Type B pancreatic cell (in vitro differentiated cells): ENCODE data around the gene GALC. TPM values are rescaled to one million over a fixed set of nuclear protein-coding genes. Genes with fewer than 3 reads are reported as not detected.

Experiments used
- DNase-seq: peaks from one replicate; pipeline ENCODE4 v3.0.0; 2021; ENCODE audit warnings: mixed read lengths; ENCODE audit not compliant: unreplicated experiment; ENCODE audit errors: extremely low spot score
- H3K27ac Mint-ChIP-seq: 2 replicates; pipeline ENCODE4 v1.8.0; 2021; ENCODE audit warnings: mild to moderate bottlenecking, mixed read lengths
- H3K27me3 Mint-ChIP-seq: 2 replicates; pipeline ENCODE4 v1.8.0; 2021; ENCODE audit warnings: mixed read lengths
- H3K36me3 Mint-ChIP-seq: 2 replicates; pipeline ENCODE4 v1.8.0; 2021; ENCODE audit warnings: mixed read lengths
- H3K4me1 Mint-ChIP-seq: one replicate; pipeline ENCODE4 v1.8.0; 2021; ENCODE audit warnings: mixed read lengths; ENCODE audit not compliant: unreplicated experiment
- H3K4me3 Mint-ChIP-seq: 2 replicates; pipeline ENCODE4 v1.8.0; 2021; ENCODE audit warnings: mild to moderate bottlenecking, mixed read lengths
- H3K9me3 Mint-ChIP-seq: 2 replicates; pipeline ENCODE4 v1.8.0; 2021; ENCODE audit warnings: mixed read lengths
- total RNA-seq: library from RNA; stranded (reverse); gene quantifications from 2 replicates; pipeline ENCODE4 v1.2.1, GENCODE V29; 2021; ENCODE audit warnings: low replicate concordance
- TF ChIP-seq, protein P1 (sequence below): fragments of 200-600 bp; sonication (generic); conservative IDR thresholded peaks from 2 replicates; pipeline ENCODE4 v1.5.0; 2021; ENCODE audit warnings: antibody characterized with exemption, mild to moderate bottlenecking

GALC gene
- total RNA-seq, 1 donor from 2014 or later, result 18.5 TPM

DNA sequence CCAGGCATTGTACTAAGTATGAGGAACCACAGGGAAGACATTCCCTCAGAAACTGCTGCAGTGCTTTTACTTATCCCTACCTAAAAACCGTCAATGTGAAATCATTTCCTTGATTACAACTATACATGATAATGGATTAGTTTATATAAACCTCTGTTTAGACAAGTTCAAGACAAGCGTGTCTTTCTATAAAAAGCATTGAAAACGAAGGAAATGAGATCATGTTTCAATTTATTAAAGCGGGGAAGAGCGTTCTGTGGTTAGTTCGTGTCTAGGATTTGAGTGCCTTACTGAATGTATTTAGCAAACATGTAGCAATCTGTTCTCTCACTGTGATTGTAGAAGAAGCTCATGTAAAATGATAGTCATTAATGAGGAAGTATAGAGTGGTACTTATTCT is 37.5 kb downstream of the GALC start:
- no peaks in the 10 kb centered on the region for H3K4me1 Mint-ChIP-seq
- H3K9me3 Mint-ChIP-seq, result no peaks in the 10 kb centered on the region
- H3K36me3 Mint-ChIP-seq, result peaks cover 13% of the 10 kb centered on the region
- DNase-seq, result no peak
- TF ChIP-seq, protein P1, sequence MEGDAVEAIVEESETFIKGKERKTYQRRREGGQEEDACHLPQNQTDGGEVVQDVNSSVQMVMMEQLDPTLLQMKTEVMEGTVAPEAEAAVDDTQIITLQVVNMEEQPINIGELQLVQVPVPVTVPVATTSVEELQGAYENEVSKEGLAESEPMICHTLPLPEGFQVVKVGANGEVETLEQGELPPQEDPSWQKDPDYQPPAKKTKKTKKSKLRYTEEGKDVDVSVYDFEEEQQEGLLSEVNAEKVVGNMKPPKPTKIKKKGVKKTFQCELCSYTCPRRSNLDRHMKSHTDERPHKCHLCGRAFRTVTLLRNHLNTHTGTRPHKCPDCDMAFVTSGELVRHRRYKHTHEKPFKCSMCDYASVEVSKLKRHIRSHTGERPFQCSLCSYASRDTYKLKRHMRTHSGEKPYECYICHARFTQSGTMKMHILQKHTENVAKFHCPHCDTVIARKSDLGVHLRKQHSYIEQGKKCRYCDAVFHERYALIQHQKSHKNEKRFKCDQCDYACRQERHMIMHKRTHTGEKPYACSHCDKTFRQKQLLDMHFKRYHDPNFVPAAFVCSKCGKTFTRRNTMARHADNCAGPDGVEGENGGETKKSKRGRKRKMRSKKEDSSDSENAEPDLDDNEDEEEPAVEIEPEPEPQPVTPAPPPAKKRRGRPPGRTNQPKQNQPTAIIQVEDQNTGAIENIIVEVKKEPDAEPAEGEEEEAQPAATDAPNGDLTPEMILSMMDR, result no peak
- H3K4me3 Mint-ChIP-seq, result no peak overlapping the region
- no peak overlapping the region for H3K27ac Mint-ChIP-seq
- no peaks in the 10 kb centered on the region for H3K27me3 Mint-ChIP-seq

GRCh38 chr14:87952307-87953094 is 40.5 kb downstream of the GALC start:
- TF ChIP-seq, protein P1, result no peak
- H3K27ac Mint-ChIP-seq, result no peak overlapping the region
- H3K9me3 Mint-ChIP-seq, result no peaks in the 10 kb centered on the region
- H3K36me3 Mint-ChIP-seq, result no peaks in the 10 kb centered on the region
- H3K27me3 Mint-ChIP-seq, result no peaks in the 10 kb centered on the region
- H3K4me3 Mint-ChIP-seq, result no peak overlapping the region
- DNase-seq, result no peak
- H3K4me1 Mint-ChIP-seq, result no peaks in the 10 kb centered on the region

DNA sequence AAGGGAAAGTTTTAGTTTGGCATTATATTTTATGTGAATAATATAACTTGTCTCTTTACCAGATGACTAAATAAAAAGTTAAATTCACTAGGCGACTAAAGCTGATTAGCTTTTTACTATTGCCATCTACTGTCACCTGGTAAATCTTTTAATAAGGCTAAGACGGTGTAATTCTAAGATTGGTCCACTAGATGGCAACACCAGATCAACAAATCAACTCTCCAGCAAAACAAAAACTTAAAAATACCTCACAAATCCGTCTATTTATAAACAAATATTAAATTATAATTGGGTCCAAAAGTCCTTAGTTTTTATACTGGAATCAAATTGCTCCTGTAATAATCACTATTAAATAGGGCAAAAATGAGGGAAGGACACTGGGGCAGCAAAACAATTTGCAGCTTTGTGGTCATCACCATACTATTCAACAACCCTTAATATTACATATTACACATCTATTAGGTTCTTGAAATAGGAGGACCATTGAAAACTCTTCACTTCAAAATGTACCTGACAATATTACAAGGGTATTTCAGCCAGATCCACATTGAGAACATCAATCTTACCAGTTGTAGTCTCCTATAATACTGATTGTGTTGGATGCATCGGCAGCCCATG is 47.9 kb downstream of the GALC start:
- Mint-ChIP-seq H3K27ac (no peak overlapping the region), H3K4me1 (no peaks in the 10 kb centered on the region), H3K27me3 (no peaks in the 10 kb centered on the region), H3K36me3 (no peaks in the 10 kb centered on the region), H3K9me3 (no peaks in the 10 kb centered on the region), H3K4me3 (no peak overlapping the region)
- no peak for DNase-seq
- TF ChIP-seq, protein P1, result peak; percentile 83

- no peaks in the 10 kb centered on the region for H3K4me1 Mint-ChIP-seq
- H3K27me3 Mint-ChIP-seq, result no peaks in the 10 kb centered on the region
- no peak overlapping the region for H3K27ac Mint-ChIP-seq
- peaks cover 4% of the 10 kb centered on the region for H3K36me3 Mint-ChIP-seq
- H3K9me3 Mint-ChIP-seq, result no peaks in the 10 kb centered on the region
- TF ChIP-seq, protein P1, result no peak
- H3K4me3 Mint-ChIP-seq, result no peak overlapping the region
- no peak for DNase-seq
Observed at GRCh38 chr14:87940894-87941293, 52.1 kb downstream of the GALC start.

DNA sequence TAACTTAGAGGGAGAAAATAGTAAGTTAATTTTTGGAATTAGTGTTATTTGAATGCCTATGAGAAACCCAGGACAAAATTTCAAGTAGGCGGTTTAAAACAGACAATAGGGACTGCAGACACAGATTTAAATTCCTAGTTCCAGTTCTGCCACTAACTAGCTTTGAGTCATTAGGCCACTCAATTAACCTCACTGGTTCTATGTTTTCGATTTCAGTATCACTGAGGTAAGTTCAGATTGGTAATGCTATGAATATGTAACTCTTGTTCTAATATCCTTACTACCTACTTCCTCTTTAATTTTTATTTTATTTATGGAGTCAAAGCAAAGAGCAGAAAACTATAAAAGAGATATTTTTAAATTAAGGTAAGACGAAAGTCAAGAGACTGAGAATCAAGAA is 52.6 kb downstream of the GALC start:
- Mint-ChIP-seq H3K9me3 (no peaks in the 10 kb centered on the region), H3K4me3 (no peak overlapping the region), H3K27ac (no peak overlapping the region), H3K36me3 (peaks cover 4% of the 10 kb centered on the region), H3K4me1 (no peaks in the 10 kb centered on the region), H3K27me3 (no peaks in the 10 kb centered on the region)
- TF ChIP-seq, protein P1, result no peak
- DNase-seq, result no peak
